HEK293T (cell line): ENCODE data around the gene BMERB1.

ENCODE experiments used
- CTCF ChIA-PET: fragments of 350-600 bp; formaldehyde crosslinking; extraction: SDS; loops from one replicate; lab custom pipeline; 2021; ENCODE audit warnings: antibody characterized with exemption, inconsistent platforms; lab: Yijun Ruan, JAX
- POLR2A ChIA-PET: fragments of 350-600 bp; formaldehyde crosslinking; extraction: SDS; loops from one replicate; lab custom pipeline; 2020; ENCODE audit warnings: antibody characterized with exemption, inconsistent platforms; lab: Yijun Ruan, JAX
- DNase-seq: peaks from one replicate; pipeline ENCODE4 v3.0.0; 2012; ENCODE audit warnings: mixed read lengths; ENCODE audit errors: extremely low spot score
- ARNT ChIP-seq: fragments of 450-650 bp; IDR thresholded peaks from 2 replicates; pipeline ENCODE4 v1.6.1; 2017; ENCODE audit warnings: mild to moderate bottlenecking
- BHLHE40 ChIP-seq: fragments of 450-650 bp; IDR thresholded peaks from 2 replicates; pipeline ENCODE4 v1.6.1; 2016; ENCODE audit warnings: mild to moderate bottlenecking, moderate library complexity, borderline replicate concordance
- CTBP1 ChIP-seq: fragments of 450-650 bp; IDR thresholded peaks from 2 replicates; pipeline ENCODE4 v1.6.1; 2016; ENCODE audit warnings: borderline replicate concordance
- ELF4 ChIP-seq: fragments of 450-650 bp; IDR thresholded peaks from 2 replicates; pipeline ENCODE4 v1.6.1; 2017; ENCODE audit warnings: antibody characterized with exemption
- FOXA1 ChIP-seq: fragments of 450-650 bp; IDR thresholded peaks from 2 replicates; pipeline ENCODE4 v1.6.1; 2016; ENCODE audit warnings: mild to moderate bottlenecking
- FOXK2 ChIP-seq: fragments of 450-650 bp; IDR thresholded peaks from 2 replicates; pipeline ENCODE4 v1.6.1; 2016; ENCODE audit warnings: mild to moderate bottlenecking
- FOXM1 ChIP-seq: fragments of 450-650 bp; IDR thresholded peaks from 2 replicates; pipeline ENCODE4 v1.6.1; 2017; ENCODE audit warnings: mild to moderate bottlenecking, borderline replicate concordance
- HDGF ChIP-seq: fragments of 450-650 bp; IDR thresholded peaks from 2 replicates; pipeline ENCODE4 v1.6.1; 2017; ENCODE audit warnings: antibody characterized with exemption, borderline replicate concordance
- L3MBTL2 ChIP-seq: fragments of 450-650 bp; conservative IDR thresholded peaks from 2 replicates; pipeline ENCODE4 v1.6.1; 2016; ENCODE audit warnings: mild to moderate bottlenecking
- LEF1 ChIP-seq: fragments of 450-650 bp; IDR thresholded peaks from 2 replicates; pipeline ENCODE4 v1.6.1; 2017; ENCODE audit warnings: mild to moderate bottlenecking, borderline replicate concordance
- NFRKB ChIP-seq: fragments of 450-650 bp; IDR thresholded peaks from 2 replicates; pipeline ENCODE4 v1.6.1; 2016; ENCODE audit warnings: mild to moderate bottlenecking, moderate library complexity
- SP1 ChIP-seq: fragments of 450-650 bp; IDR thresholded peaks from 2 replicates; pipeline ENCODE4 v1.6.1; 2017
- SUZ12 ChIP-seq: fragments of 450-650 bp; IDR thresholded peaks from 2 replicates; pipeline ENCODE4 v1.6.1; 2016; ENCODE audit warnings: mild to moderate bottlenecking
- TARDBP ChIP-seq: fragments of 450-650 bp; IDR thresholded peaks from 2 replicates; pipeline ENCODE4 v1.6.1; 2016
- ZNF384 ChIP-seq: fragments of 450-650 bp; IDR thresholded peaks from 2 replicates; pipeline ENCODE4 v1.6.1; 2016
- TF ChIP-seq, protein P1 (sequence below): fragments of 450-650 bp; IDR thresholded peaks from 2 replicates; pipeline ENCODE4 v1.6.1; 2016

The BMERB1 gene

DNA sequence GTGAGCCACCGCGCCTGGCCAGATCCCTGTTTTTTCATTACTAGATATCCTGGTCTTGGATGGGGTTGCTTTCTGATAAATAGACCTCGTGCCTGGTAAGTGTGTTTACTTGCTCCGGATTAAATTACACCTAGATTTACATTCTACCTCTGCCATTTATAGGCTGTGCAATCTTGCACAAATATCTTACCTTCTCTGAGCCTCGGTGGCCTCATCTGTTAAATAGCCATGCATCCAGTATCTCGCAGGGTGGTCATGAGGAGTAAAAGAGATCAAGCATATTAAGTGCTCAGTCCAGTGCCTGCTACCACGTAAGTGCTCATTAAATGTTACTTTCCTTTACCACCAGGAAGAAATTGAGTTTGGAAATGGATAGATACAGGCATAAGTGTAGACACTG, 98.4 kb downstream of the BMERB1 start:
- ChIA-PET POLR2A (no interaction called here), CTCF (no interaction called here)
- DNase-seq = no peak
- TF ChIP-seq LEF1 (no peak), CTBP1 (no peak), HDGF (no peak), SP1 (no peak), BHLHE40 (no peak), ARNT (no peak), L3MBTL2 (no peak), TARDBP (no peak), NFRKB (no peak), ZNF384 (no peak), FOXA1 (no peak), FOXK2 (no peak), SUZ12 (no peak), FOXM1 (no peak), ELF4 (no peak)
- TF ChIP-seq, protein P1, sequence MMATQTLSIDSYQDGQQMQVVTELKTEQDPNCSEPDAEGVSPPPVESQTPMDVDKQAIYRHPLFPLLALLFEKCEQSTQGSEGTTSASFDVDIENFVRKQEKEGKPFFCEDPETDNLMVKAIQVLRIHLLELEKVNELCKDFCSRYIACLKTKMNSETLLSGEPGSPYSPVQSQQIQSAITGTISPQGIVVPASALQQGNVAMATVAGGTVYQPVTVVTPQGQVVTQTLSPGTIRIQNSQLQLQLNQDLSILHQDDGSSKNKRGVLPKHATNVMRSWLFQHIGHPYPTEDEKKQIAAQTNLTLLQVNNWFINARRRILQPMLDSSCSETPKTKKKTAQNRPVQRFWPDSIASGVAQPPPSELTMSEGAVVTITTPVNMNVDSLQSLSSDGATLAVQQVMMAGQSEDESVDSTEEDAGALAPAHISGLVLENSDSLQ = no peak

DNA sequence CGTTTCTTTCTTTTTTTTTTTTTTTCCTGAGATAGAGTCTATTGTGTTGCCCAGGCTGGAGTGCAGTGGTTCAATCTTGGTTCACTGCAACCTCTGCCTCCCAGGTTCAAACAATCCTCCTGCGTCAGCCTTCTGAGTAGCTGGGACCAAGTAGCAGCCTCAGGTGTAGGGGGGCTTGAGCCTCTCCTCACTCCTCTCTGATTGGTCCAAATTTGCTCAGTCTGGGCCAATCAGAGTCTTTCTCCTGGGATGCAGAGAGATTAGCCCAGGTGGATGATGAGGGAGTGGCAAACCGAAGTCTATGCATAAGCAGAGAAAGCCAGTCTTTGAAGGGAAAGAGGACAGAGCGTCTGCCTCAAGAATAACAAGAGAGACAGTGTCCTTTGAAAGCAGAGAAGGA, 99.0 kb downstream of the BMERB1 start:
- ChIA-PET CTCF (no interaction called here), POLR2A (no interaction called here)
- no peak for DNase-seq
- no peak for TF ChIP-seq NFRKB
- TF ChIP-seq, protein P1 = no peak
- TF ChIP-seq TARDBP = no peak
- no peak for TF ChIP-seq LEF1

DNA sequence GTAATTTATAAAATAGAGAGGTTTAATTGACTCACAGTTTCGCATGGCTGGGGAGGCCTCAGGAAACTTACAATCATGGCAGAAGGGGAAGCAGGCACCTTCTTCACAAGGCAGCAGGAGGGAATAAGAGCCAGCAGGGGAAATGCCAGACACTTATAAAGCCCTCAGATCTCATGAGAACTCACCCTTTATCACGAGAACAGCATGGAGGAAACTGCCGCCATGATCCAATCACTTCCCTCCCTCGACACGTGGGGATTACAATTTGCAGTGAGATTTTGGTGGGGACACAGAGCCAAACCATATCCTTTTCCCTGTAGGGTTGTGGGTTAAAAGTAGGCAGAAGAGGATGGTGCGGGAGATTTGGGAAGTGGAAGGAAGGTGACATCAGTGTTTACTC, 101.4 kb downstream of the BMERB1 start:
- POLR2A ChIA-PET = no interaction called here
- TF ChIP-seq, protein P1 = no peak
- CTCF ChIA-PET = no interaction called here
- DNase-seq = no peak

DNA sequence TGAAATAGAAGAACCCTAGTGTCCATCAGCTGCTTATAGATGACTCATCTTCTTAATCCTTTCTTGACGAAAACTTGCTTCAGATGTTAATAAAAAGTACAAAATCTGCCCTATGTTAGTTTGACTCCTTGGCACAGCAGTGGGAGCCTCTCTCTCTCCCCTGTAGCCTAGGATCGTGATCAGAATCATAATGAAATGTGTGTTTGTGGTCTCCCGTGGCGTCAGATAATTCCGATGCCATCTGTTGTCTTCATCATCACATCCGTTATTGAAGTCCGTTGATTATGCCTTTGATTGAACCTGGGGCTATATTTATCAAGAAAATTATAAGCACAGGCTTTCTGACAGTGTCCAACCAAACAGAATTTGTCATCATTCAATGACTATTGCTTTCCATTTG, 102.5 kb downstream of the BMERB1 start:
- TF ChIP-seq FOXM1 = no peak
- TF ChIP-seq BHLHE40 = no peak
- TF ChIP-seq SP1 = no peak
- no peak for TF ChIP-seq SUZ12
- no peak for TF ChIP-seq NFRKB
- no peak for TF ChIP-seq L3MBTL2
- TF ChIP-seq ARNT = no peak
- no peak for TF ChIP-seq LEF1
- POLR2A ChIA-PET = no interaction called here
- no peak for DNase-seq
- CTCF ChIA-PET = no interaction called here

DNA sequence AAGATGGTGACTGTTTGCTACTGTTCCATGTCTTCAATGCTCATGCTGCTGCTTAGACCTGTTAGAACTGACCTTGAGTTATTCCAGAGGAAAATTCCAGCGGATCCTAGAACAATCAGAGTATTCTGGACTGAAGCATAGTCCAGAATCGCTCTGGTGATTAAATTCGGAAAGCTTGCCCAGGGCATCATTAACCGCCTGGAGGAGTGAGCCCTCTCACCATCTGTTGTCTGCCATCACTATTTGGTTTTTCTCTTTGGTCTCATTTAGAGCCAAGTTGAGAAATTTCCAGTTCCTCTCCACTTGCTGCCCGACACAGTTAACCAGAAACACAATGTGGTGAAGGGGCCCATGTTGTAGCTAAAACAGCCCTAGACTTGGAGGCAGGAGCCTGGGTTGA, 104.1 kb downstream of the BMERB1 start:
- CTCF ChIA-PET = interaction anchor here (0.7 kb wide), 1 partner anchor 10 kb away, joined by 3 read pairs; no protein-coding TSS in a partner anchor
- POLR2A ChIA-PET = no interaction called here
- DNase-seq = no peak
- TF ChIP-seq NFRKB (no peak), L3MBTL2 (no peak), TARDBP (no peak), SP1 (no peak), FOXM1 (no peak), CTBP1 (no peak), SUZ12 (no peak), FOXK2 (no peak), FOXA1 (no peak), ZNF384 (no peak), BHLHE40 (no peak), ELF4 (no peak), HDGF (no peak), ARNT (no peak)
- TF ChIP-seq, protein P1 = no peak

DNA sequence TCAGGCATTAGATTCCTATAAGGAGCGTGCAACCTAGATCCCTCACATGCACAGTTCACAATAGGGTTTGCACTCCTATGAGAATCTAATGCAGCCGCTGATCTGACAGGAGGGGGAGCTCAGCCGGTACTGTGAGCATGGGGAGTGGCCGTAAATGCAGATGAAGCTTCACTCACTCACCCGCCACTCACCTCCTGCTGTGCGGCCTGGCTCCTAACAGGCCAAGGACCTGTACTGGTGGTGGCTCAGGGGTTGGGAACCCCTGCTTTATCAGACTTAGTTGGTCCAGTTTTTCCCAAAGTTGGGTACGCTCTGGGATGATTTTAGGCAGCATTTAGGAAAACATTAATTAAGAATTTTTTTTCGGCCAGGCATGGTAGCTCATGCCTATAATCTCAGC, 104.8 kb downstream of the BMERB1 start:
- POLR2A ChIA-PET = no interaction called here
- CTCF ChIA-PET = interaction anchor here (0.6 to 0.7 kb wide), 2 partner anchors 9 to 204 kb away, joined by 3 to 4 read pairs; no protein-coding TSS in a partner anchor
- DNase-seq = peak; percentile 28
- no peak for TF ChIP-seq CTBP1
- TF ChIP-seq TARDBP = no peak
- no peak for TF ChIP-seq FOXK2
- TF ChIP-seq, protein P1 = peak; percentile 70
- TF ChIP-seq ZNF384 = no peak
